DOHH2 (cell line): Measurements from ENCODE around the gene STPG2.

Experiments used
- EZH2phosphoT487 ChIP-seq: fragments of 200-600 bp; sonication (generic); IDR thresholded peaks from 2 replicates; pipeline ENCODE4 v1.6.1; 2017; ENCODE audit warnings: borderline replicate concordance, mild to moderate bottlenecking, antibody characterized with exemption, low read length, moderate library complexity, mixed read lengths
- TF ChIP-seq, protein P1 (sequence below): fragments of 200-600 bp; sonication (generic); IDR thresholded peaks from one replicate; pipeline ENCODE4 v1.5.1; 2014; ENCODE audit warnings: antibody characterized with exemption, mild to moderate bottlenecking, low read depth, low read length; ENCODE audit not compliant: poor library complexity, severe bottlenecking

DNA sequence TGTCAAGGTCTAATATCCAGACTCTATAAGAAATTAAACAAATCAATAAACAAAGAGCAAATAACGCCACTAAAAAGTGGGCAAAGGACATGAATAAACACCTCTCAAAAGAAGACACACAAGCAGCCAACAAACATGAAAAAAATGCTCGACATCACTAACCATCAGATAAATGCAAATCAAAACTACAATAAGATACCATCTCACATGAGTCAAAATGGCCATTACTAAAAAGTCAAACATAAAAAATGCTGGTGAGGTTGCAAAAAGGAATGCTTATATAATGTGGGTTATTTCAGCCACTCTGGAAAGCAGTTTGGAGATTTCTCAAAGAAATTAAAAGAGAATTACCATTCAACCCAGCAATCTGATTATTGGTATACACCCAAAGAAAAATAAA is 481.1 kb downstream of the STPG2 start:
- TF ChIP-seq, protein P1, sequence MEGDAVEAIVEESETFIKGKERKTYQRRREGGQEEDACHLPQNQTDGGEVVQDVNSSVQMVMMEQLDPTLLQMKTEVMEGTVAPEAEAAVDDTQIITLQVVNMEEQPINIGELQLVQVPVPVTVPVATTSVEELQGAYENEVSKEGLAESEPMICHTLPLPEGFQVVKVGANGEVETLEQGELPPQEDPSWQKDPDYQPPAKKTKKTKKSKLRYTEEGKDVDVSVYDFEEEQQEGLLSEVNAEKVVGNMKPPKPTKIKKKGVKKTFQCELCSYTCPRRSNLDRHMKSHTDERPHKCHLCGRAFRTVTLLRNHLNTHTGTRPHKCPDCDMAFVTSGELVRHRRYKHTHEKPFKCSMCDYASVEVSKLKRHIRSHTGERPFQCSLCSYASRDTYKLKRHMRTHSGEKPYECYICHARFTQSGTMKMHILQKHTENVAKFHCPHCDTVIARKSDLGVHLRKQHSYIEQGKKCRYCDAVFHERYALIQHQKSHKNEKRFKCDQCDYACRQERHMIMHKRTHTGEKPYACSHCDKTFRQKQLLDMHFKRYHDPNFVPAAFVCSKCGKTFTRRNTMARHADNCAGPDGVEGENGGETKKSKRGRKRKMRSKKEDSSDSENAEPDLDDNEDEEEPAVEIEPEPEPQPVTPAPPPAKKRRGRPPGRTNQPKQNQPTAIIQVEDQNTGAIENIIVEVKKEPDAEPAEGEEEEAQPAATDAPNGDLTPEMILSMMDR, result no peak
- TF ChIP-seq EZH2phosphoT487, result no peak
